ENCODE results near the gene PTBP3. TPM values are rescaled to one million over a fixed set of nuclear protein-coding genes. Genes with fewer than 3 reads are reported as not detected.

Gene PTBP3
- total and polyA plus RNA-seq, 2 of the 13 experiments (the other 11 are each of a cell fraction or from before 2014, with no cell fraction given) = 52.8 to 61.1 TPM

- TF ChIP-seq, protein P1, sequence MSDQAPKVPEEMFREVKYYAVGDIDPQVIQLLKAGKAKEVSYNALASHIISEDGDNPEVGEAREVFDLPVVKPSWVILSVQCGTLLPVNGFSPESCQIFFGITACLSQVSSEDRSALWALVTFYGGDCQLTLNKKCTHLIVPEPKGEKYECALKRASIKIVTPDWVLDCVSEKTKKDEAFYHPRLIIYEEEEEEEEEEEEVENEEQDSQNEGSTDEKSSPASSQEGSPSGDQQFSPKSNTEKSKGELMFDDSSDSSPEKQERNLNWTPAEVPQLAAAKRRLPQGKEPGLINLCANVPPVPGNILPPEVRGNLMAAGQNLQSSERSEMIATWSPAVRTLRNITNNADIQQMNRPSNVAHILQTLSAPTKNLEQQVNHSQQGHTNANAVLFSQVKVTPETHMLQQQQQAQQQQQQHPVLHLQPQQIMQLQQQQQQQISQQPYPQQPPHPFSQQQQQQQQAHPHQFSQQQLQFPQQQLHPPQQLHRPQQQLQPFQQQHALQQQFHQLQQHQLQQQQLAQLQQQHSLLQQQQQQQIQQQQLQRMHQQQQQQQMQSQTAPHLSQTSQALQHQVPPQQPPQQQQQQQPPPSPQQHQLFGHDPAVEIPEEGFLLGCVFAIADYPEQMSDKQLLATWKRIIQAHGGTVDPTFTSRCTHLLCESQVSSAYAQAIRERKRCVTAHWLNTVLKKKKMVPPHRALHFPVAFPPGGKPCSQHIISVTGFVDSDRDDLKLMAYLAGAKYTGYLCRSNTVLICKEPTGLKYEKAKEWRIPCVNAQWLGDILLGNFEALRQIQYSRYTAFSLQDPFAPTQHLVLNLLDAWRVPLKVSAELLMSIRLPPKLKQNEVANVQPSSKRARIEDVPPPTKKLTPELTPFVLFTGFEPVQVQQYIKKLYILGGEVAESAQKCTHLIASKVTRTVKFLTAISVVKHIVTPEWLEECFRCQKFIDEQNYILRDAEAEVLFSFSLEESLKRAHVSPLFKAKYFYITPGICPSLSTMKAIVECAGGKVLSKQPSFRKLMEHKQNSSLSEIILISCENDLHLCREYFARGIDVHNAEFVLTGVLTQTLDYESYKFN (CRISPR knock-in tag; conservative IDR thresholded peaks at IDR 0.05) = 0 out of 2 replicates have a peak, but pooled peaks have one; percentile 12
- TF ChIP-seq ERF (CRISPR knock-in tag; IDR thresholded peaks at IDR 0.05) (0 out of 2 replicates have a peak, but pooled peaks have one; percentile 32), ARNTL (CRISPR knock-in tag; IDR thresholded peaks at IDR 0.05) (no peak), ETV5 (CRISPR knock-in tag; IDR thresholded peaks at IDR 0.05; ENCODE audit: borderline replicate concordance) (peak; percentile 40; the same call in 1 of the 2 replicates)
Observed at GRCh38 chr9:112174222-112174964, 159.0 kb downstream of the PTBP3 start (continued).

GRCh38 chr9:112173489-112174221, 159.8 kb downstream of the PTBP3 start:
- Histone ChIP-seq H3K79me2 (ENCODE audit: insufficient read depth, low read length) (peaks cover 46% of the 10 kb centered on the region), H3K9ac (ENCODE audit: insufficient read depth, low read depth, low read length) (peak overlapping the region; percentile 80; the same call in 1 of the 2 replicates)
- 0 out of 2 replicates have a peak, but pooled peaks have one; percentile 11 for TF ChIP-seq ZNF772 (CRISPR knock-in tag; IDR thresholded peaks at IDR 0.05)
- TF ChIP-seq, protein P2, sequence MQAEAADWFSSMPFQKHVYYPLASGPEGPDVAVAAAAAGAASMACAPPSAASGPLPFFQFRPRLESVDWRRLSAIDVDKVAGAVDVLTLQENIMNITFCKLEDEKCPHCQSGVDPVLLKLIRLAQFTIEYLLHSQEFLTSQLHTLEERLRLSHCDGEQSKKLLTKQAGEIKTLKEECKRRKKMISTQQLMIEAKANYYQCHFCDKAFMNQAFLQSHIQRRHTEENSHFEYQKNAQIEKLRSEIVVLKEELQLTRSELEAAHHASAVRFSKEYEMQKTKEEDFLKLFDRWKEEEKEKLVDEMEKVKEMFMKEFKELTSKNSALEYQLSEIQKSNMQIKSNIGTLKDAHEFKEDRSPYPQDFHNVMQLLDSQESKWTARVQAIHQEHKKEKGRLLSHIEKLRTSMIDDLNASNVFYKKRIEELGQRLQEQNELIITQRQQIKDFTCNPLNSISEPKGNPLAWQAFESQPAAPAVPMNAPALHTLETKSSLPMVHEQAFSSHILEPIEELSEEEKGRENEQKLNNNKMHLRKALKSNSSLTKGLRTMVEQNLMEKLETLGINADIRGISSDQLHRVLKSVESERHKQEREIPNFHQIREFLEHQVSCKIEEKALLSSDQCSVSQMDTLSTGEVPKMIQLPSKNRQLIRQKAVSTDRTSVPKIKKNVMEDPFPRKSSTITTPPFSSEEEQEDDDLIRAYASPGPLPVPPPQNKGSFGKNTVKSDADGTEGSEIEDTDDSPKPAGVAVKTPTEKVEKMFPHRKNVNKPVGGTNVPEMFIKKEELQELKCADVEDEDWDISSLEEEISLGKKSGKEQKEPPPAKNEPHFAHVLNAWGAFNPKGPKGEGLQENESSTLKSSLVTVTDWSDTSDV (CRISPR knock-in tag; IDR thresholded peaks at IDR 0.05) = 0 out of 2 replicates have a peak, but pooled peaks have one; percentile 44
- no peak for TF ChIP-seq MYNN (CRISPR knock-in tag; IDR thresholded peaks at IDR 0.05; ENCODE audit: low read depth)
- TF ChIP-seq, protein P3, sequence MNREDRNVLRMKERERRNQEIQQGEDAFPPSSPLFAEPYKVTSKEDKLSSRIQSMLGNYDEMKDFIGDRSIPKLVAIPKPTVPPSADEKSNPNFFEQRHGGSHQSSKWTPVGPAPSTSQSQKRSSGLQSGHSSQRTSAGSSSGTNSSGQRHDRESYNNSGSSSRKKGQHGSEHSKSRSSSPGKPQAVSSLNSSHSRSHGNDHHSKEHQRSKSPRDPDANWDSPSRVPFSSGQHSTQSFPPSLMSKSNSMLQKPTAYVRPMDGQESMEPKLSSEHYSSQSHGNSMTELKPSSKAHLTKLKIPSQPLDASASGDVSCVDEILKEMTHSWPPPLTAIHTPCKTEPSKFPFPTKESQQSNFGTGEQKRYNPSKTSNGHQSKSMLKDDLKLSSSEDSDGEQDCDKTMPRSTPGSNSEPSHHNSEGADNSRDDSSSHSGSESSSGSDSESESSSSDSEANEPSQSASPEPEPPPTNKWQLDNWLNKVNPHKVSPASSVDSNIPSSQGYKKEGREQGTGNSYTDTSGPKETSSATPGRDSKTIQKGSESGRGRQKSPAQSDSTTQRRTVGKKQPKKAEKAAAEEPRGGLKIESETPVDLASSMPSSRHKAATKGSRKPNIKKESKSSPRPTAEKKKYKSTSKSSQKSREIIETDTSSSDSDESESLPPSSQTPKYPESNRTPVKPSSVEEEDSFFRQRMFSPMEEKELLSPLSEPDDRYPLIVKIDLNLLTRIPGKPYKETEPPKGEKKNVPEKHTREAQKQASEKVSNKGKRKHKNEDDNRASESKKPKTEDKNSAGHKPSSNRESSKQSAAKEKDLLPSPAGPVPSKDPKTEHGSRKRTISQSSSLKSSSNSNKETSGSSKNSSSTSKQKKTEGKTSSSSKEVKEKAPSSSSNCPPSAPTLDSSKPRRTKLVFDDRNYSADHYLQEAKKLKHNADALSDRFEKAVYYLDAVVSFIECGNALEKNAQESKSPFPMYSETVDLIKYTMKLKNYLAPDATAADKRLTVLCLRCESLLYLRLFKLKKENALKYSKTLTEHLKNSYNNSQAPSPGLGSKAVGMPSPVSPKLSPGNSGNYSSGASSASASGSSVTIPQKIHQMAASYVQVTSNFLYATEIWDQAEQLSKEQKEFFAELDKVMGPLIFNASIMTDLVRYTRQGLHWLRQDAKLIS (CRISPR knock-in tag; IDR thresholded peaks at IDR 0.05) = no peak
- TF ChIP-seq ZNF430 (CRISPR knock-in tag; IDR thresholded peaks at IDR 0.05) = 0 out of 2 replicates have a peak, but pooled peaks have one; percentile 17

More at GRCh38 chr9:112173489-112174221, 159.8 kb downstream of the PTBP3 start:
- Histone ChIP-seq H3K9me3 (ENCODE audit: low read length) (no peaks in the 10 kb centered on the region), H2AFZ (ENCODE audit: low read length) (no peak overlapping the region), H3K4me3 (replicated peaks in 1 of 3; ENCODE audit: insufficient read depth in 1 of 3, low read depth in 2 of 3, low read length in 3 of 3) (peak overlapping the region; percentile 62 to 91 (median 89)), H3K4me2 (ENCODE audit: low read depth, low read length) (peak overlapping the region; percentile 85), H3K27ac (ENCODE audit: extremely low read length, insufficient read depth, low read length) (no peak overlapping the region), H3K27me3 (ENCODE audit: control insufficient read depth in 1 of 2, insufficient read depth in 2 of 2, low read length in 2 of 2) (no peaks in the 10 kb centered on the region; a peak in 1 of 5 replicates), H3K4me1 (ENCODE audit: insufficient read depth, low read length) (peaks cover 89% of the 10 kb centered on the region), H3K36me3 (replicated peaks in 1 of 2; ENCODE audit: control insufficient read depth in 1 of 2, insufficient read depth in 2 of 2, low read length in 2 of 2) (0 out of 5 replicates have a peak, but pooled peaks cover 0 to 6% of the 10 kb centered on the region in 2 experiments), H4K20me1 (ENCODE audit: insufficient read depth, low read length) (no peaks in the 10 kb centered on the region)
- ChIA-PET CTCF (ENCODE audit: low intra/inter-chr PET ratio, low total read pairs) (no interaction called here), POLR2A (interaction anchor here (1.6 kb wide), 1 partner anchor 10 kb away, joined by 8 read pairs; no protein-coding TSS in a partner anchor)
- BruUV-seq (replicated peaks) = TSS peak; percentile 62
- in situ Hi-C loops (cut with HindIII; ENCODE audit: extremely low pct_ligation_motif_present, low pct_unique_long_range_greater_than_20kb) (no loop called here), intact Hi-C loops (cut with micrococcal nuclease; ENCODE audit: unreplicated experiment) (no loop called here)
- DNase-seq (ENCODE audit: low spot score) (no peak), FAIRE-seq (no peak), ATAC-seq (no peak)
- WGBS (ENCODE audit: low lambda C conversion rate) = 90% methylated on average over 11 of the region's 18 CpGs
